ENCODE measurements around the gene MITF. TPM values are rescaled to one million over a fixed set of nuclear protein-coding genes. Genes with fewer than 3 reads are reported as not detected.
"Not testable (repeated sequence)": the region's sequence is repeated elsewhere in the genome, so short reads cannot be mapped to it uniquely, and the experiment has no call there.

The MITF gene
- total RNA-seq, 4 donors from 2014 or later, result 2.1 to 9.1 (median 4.7) TPM

DNA sequence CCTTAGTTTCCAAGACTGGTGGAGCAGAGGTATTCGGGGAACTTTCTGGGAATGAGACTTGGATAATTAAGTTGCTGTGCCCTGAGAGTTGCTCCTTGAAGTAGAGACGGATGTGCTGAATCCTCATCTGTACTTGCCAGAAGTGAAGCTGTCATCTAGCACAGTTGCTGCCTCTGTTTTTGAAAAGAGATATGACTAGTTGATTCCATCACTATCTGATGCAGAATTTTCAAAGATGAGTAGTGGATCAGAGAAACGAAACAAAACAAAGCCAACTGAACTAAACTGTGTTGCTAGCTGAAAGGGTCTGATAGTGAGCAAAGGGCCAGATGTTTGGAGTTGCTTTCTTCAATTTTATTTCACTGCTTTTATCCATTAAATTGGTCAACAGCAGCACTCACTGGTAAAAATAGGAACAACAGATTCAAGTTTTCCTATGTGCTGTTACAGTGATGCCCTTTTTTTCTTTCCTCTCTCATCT, 52.7 kb downstream of the MITF start:
- DNase-seq, result no peak
- H3K36me3 ChIP-seq, result no peaks in the 10 kb centered on the region
- H3K27ac ChIP-seq, result no peak overlapping the region
- H3K4me1 ChIP-seq, result no peaks in the 10 kb centered on the region
- no peaks in the 10 kb centered on the region for H3K9me3 ChIP-seq
- no peaks in the 10 kb centered on the region for H3K27me3 ChIP-seq
- H3K4me3 ChIP-seq, result no peak overlapping the region
- TF ChIP-seq, protein P1, sequence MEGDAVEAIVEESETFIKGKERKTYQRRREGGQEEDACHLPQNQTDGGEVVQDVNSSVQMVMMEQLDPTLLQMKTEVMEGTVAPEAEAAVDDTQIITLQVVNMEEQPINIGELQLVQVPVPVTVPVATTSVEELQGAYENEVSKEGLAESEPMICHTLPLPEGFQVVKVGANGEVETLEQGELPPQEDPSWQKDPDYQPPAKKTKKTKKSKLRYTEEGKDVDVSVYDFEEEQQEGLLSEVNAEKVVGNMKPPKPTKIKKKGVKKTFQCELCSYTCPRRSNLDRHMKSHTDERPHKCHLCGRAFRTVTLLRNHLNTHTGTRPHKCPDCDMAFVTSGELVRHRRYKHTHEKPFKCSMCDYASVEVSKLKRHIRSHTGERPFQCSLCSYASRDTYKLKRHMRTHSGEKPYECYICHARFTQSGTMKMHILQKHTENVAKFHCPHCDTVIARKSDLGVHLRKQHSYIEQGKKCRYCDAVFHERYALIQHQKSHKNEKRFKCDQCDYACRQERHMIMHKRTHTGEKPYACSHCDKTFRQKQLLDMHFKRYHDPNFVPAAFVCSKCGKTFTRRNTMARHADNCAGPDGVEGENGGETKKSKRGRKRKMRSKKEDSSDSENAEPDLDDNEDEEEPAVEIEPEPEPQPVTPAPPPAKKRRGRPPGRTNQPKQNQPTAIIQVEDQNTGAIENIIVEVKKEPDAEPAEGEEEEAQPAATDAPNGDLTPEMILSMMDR (IDR thresholded peaks at IDR 0.05), result peak in 3 of 6 experiments; percentile 18 to 43 (median 40)
- TF ChIP-seq POLR2A (IDR thresholded peaks at IDR 0.05), result no peak

DNA sequence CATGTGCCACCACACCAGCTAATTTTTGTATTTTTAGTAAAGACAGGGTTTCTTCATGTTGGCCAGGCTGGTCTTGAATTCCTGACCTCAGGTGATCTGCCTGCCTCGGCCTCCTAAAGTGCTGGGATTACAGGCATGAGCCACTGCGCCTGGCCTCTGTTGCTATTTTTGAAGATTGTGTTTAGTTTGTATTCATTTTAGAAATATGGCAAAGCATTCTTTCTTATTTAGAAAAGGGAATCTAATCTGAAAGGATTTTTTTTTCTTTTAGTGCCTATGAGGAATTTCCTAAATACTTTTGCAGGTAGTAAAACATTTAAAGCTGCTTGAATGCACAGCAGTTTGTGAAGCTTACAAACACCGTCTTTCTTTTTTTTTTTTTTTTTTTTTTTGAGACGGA, 56.9 kb downstream of the MITF start:
- H3K27me3 ChIP-seq, H3K4me3 ChIP-seq, DNase-seq, H3K36me3 ChIP-seq, H3K27ac ChIP-seq, H3K4me1 ChIP-seq, H3K9me3 ChIP-seq: not testable (repeated sequence)

DNA sequence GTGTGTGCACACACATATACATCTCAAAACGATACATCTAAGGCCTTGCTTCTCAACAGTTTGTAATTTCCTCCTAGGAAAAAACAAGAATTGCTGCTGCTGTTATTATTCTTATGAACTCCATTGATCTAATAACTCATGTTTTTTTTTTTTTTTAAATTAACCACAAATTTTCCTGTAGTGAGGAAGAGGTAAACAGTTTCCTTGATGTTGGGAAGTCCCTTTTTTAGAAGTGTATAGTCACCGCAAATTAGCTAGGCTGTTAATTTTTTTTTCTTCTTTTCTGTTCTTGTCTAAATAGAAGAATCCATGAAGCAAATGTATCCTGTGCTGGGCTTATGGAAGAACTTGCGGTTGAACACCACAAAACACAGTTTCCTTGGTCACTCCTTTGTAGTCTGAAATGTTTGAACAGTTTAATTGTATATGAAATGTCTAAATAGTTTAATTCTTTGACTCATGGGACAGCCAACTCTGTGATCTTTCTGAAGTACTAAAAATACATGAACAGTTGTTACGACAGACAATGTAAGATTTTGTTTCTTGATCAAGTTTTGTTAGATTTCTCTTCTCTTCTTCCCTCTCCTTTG, 64.5 kb downstream of the MITF start:
- Histone ChIP-seq H3K9me3 (no peaks in the 10 kb centered on the region), H3K27me3 (no peaks in the 10 kb centered on the region), H3K36me3 (no peaks in the 10 kb centered on the region), H3K4me3 (no peak overlapping the region), H3K27ac (no peak overlapping the region), H3K4me1 (no peaks in the 10 kb centered on the region)
- TF ChIP-seq POLR2A (IDR thresholded peaks at IDR 0.05), result no peak
- TF ChIP-seq, protein P1 (IDR thresholded peaks at IDR 0.05), result no peak
- no peak for DNase-seq

DNA sequence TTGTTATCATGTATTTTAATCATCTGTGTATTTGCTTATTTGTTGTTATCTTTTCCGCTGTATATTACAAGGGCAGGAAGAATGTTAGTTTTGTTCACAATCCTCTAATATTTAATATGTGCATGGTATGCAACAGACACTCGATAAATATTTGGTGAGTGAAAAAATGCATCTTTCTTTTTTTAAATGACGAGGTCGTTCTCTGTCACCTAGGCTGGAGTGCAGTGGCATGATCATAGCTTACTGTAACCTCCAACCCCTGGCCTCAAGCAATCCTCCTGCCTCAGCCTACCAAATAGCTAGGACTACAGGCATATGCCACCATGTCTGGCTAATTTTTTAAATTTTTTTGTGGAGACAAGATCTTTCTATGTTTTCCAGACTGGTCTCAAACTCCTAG, 66.2 kb downstream of the MITF start:
- H3K9me3 ChIP-seq, result no peaks in the 10 kb centered on the region
- H3K4me3 ChIP-seq, result no peak overlapping the region
- no peak overlapping the region for H3K27ac ChIP-seq
- no peak for TF ChIP-seq POLR2A (IDR thresholded peaks at IDR 0.05)
- TF ChIP-seq, protein P1 (IDR thresholded peaks at IDR 0.05), result no peak
- H3K27me3 ChIP-seq, result no peaks in the 10 kb centered on the region
- no peaks in the 10 kb centered on the region for H3K4me1 ChIP-seq
- no peaks in the 10 kb centered on the region for H3K36me3 ChIP-seq
- no peak for DNase-seq

DNA sequence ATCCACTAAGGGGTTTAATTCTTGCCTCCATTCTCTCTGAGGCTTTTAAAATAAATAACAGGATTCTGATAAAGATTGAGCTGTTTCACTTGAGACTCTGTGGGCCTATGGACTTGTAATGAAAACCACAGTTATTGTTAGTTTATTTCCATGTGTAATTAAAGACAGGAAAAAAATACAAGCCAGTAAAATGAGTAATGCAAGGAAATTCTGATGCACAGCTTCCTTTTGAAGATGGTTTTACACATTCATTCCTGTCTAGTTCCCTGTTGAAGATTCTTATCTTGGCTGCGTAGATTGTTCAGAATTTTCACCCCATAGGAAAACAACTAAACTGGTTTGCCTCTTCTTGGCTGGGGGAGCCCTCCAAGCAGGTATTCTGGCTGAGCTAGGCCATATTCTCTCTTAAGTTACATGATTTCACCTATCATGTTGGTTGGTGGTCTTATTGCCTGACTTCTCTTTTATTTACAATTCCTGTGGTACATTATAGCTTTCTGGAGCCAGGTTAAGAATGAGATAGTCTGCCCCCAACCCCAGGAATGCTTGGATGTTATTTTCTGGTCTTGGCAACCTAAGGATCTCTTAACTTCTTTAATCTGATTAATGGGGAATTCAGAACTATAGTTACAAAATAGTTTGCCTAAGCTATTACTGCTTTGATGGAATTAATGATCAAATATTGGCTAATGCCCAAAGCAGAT, 67.6 kb downstream of the MITF start:
- TF ChIP-seq, protein P1 (IDR thresholded peaks at IDR 0.05), result no peak
- no peak for TF ChIP-seq POLR2A (IDR thresholded peaks at IDR 0.05)
- DNase-seq, result no peak
- H3K27me3 ChIP-seq, result no peaks in the 10 kb centered on the region
- H3K27ac ChIP-seq, result no peak overlapping the region
- no peaks in the 10 kb centered on the region for H3K36me3 ChIP-seq
- H3K4me1 ChIP-seq, result no peaks in the 10 kb centered on the region
- H3K4me3 ChIP-seq, result no peak overlapping the region
- H3K9me3 ChIP-seq, result no peaks in the 10 kb centered on the region

DNA sequence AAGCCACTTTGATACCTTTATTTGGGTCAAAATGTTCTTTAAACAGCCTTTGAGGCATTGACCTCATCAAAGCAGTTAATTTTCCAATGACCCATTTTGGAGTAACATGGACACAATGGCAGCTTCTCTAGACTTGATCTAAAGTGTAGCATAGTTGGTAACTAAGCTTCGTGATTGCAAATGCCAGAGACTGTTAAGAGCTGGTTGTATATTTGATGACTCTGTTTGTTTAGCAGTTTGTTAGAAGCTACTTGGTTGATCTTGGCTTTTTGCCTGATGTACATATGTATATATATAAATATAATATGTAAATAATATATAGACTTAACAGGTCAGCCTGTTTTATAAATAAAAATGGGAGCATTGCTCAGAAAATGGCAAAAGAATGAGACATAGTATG, 68.4 kb downstream of the MITF start:
- H3K36me3 ChIP-seq, result no peaks in the 10 kb centered on the region
- no peaks in the 10 kb centered on the region for H3K4me1 ChIP-seq
- DNase-seq, result no peak
- no peaks in the 10 kb centered on the region for H3K9me3 ChIP-seq
- no peak for TF ChIP-seq POLR2A (IDR thresholded peaks at IDR 0.05)
- TF ChIP-seq, protein P1 (IDR thresholded peaks at IDR 0.05), result no peak
- no peaks in the 10 kb centered on the region for H3K27me3 ChIP-seq
- no peak overlapping the region for H3K4me3 ChIP-seq
- H3K27ac ChIP-seq, result no peak overlapping the region
